Heart left ventricle (tissue), 13 donors: Measurements from ENCODE around the gene MID1.

ENCODE experiments used
- POLR2A ChIP-seq, 2 donors: fragments of 450-650 bp; IDR thresholded peaks; one replicate each; pipeline ENCODE4 v1.6.1; 2017; ENCODE audit warnings: antibody characterized with exemption in 2 of 2, mild to moderate bottlenecking in 2 of 2, moderate library complexity in 2 of 2
- TF ChIP-seq, protein P1 (sequence below), 12 donors: fragments of 200-600 bp; sonication (generic) in 4 of 12; IDR thresholded peaks; one replicate each; pipeline versions ENCODE4 v1.5.0 to v1.8.0; 2018 to 2022; ENCODE audit warnings: antibody characterized with exemption in 12 of 12, mild to moderate bottlenecking in 5 of 12
- donor health status: ischemic (EF 13 %, LVEDD 7.1; RV severe dilation, severe dysfunction).
- donor health status: DM: no; HTN: yes; CAD: no.
- donor health status: DM: no; HTN: no; CAD: no.
- donor health status: ischemic (EF 25% LVEDD 6.9; RV normal size, moderate dysfunction).
- donor health status: ischemic (EF 25% LVEDD 5.7; RV mildly dilated, moderate dysfunction).
- donor health status: ischemic (EF 35%, LVEDD 5.7; RV mildly dilated, moderate dysfunction).
- donor health status: nonischemic (EF 11% LVEDD 7.7; RV severe dilation, severe dysfunction).
- donor health status: DM: yes; HTN: yes; CAD: no.
- donor health status: PGD.
- donor health status: ischemic (EF 29% LVEDD 5.4; RV normal size, mild dysfunction).
- donor health status: nonischemic (EF 23%, LVEDD 6.1; RV moderate dilation, normal function).

GRCh38 chrX:10450959-10451355, 169.4 kb downstream of the MID1 start:
- no peak for TF ChIP-seq POLR2A (IDR thresholded peaks at IDR 0.05)
- TF ChIP-seq, protein P1, sequence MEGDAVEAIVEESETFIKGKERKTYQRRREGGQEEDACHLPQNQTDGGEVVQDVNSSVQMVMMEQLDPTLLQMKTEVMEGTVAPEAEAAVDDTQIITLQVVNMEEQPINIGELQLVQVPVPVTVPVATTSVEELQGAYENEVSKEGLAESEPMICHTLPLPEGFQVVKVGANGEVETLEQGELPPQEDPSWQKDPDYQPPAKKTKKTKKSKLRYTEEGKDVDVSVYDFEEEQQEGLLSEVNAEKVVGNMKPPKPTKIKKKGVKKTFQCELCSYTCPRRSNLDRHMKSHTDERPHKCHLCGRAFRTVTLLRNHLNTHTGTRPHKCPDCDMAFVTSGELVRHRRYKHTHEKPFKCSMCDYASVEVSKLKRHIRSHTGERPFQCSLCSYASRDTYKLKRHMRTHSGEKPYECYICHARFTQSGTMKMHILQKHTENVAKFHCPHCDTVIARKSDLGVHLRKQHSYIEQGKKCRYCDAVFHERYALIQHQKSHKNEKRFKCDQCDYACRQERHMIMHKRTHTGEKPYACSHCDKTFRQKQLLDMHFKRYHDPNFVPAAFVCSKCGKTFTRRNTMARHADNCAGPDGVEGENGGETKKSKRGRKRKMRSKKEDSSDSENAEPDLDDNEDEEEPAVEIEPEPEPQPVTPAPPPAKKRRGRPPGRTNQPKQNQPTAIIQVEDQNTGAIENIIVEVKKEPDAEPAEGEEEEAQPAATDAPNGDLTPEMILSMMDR (IDR thresholded peaks at IDR 0.05): no peak
